Measurements from ENCODE around the gene OLFML1.

GRCh38 chr11:7520981-7521487 lies 35.7 kb downstream of the OLFML1 start:
- no peak for TF ChIP-seq SETDB1 (IDR thresholded peaks at IDR 0.05; ENCODE audit: insufficient read length, low read length)
- TF ChIP-seq, protein P1, sequence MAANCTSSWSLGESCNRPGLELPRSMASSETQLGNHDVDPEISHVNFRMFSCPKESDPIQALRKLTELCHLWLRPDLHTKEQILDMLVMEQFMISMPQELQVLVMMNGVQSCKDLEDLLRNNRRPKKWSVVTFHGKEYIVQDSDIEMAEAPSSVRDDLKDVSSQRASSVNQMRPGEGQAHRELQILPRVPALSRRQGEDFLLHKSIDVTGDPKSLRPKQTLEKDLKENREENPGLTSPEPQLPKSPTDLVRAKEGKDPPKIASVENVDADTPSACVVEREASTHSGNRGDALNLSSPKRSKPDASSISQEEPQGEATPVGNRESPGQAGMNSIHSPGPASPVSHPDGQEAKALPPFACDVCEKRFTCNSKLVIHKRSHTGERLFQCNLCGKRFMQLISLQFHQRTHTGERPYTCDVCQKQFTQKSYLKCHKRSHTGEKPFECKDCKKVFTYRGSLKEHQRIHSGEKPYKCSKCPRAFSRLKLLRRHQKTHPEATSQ (tag by site-specific recombination; IDR thresholded peaks at IDR 0.05), result no peak
- no peak for TF ChIP-seq KLF16 (tag by site-specific recombination; IDR thresholded peaks at IDR 0.05)
- TF ChIP-seq, protein P2, sequence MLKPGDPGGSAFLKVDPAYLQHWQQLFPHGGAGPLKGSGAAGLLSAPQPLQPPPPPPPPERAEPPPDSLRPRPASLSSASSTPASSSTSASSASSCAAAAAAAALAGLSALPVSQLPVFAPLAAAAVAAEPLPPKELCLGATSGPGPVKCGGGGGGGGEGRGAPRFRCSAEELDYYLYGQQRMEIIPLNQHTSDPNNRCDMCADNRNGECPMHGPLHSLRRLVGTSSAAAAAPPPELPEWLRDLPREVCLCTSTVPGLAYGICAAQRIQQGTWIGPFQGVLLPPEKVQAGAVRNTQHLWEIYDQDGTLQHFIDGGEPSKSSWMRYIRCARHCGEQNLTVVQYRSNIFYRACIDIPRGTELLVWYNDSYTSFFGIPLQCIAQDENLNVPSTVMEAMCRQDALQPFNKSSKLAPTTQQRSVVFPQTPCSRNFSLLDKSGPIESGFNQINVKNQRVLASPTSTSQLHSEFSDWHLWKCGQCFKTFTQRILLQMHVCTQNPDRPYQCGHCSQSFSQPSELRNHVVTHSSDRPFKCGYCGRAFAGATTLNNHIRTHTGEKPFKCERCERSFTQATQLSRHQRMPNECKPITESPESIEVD (tag by site-specific recombination; IDR thresholded peaks at IDR 0.05), result no peak
- TF ChIP-seq ZNF274 (IDR thresholded peaks at IDR 0.05; ENCODE audit: low read length), result no peak
- no peak for TF ChIP-seq ZNF274 (tag by site-specific recombination; IDR thresholded peaks at IDR 0.05; ENCODE audit: borderline replicate concordance)
- TF ChIP-seq CTCF (tag by site-specific recombination; IDR thresholded peaks at IDR 0.05), result no peak
- no peak for TF ChIP-seq PRDM1 (tag by site-specific recombination; IDR thresholded peaks at IDR 0.05)
- TF ChIP-seq GFI1B (tag by site-specific recombination; IDR thresholded peaks at IDR 0.05), result no peak
- TF ChIP-seq, protein P3, sequence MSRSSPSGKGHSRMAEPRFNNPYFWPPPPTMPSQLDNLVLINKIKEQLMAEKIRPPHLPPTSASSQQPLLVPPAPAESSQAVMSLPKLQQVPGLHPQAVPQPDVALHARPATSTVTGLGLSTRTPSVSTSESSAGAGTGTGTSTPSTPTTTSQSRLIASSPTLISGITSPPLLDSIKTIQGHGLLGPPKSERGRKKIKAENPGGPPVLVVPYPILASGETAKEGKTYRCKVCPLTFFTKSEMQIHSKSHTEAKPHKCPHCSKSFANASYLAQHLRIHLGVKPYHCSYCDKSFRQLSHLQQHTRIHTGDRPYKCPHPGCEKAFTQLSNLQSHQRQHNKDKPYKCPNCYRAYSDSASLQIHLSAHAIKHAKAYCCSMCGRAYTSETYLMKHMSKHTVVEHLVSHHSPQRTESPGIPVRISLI (tag by site-specific recombination; IDR thresholded peaks at IDR 0.05), result no peak
- TF ChIP-seq YY1 (tag by site-specific recombination; IDR thresholded peaks at IDR 0.05), result no peak
- TF ChIP-seq ZNF221 (tag by site-specific recombination; IDR thresholded peaks at IDR 0.05; ENCODE audit: borderline replicate concordance), result no peak
- TF ChIP-seq, protein P4, sequence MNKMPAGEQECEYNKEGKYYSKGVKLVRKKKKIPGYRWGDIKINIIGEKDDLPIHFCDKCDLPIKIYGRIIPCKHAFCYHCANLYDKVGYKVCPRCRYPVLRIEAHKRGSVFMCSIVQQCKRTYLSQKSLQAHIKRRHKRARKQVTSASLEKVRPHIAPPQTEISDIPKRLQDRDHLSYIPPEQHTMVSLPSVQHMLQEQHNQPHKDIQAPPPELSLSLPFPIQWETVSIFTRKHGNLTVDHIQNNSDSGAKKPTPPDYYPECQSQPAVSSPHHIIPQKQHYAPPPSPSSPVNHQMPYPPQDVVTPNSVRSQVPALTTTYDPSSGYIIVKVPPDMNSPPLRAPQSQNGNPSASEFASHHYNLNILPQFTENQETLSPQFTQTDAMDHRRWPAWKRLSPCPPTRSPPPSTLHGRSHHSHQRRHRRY (tag by site-specific recombination; IDR thresholded peaks at IDR 0.05), result no peak

Data from HEK293 (cell line).